Measurements from ENCODE around the gene GALNT18.

Gene GALNT18

DNA sequence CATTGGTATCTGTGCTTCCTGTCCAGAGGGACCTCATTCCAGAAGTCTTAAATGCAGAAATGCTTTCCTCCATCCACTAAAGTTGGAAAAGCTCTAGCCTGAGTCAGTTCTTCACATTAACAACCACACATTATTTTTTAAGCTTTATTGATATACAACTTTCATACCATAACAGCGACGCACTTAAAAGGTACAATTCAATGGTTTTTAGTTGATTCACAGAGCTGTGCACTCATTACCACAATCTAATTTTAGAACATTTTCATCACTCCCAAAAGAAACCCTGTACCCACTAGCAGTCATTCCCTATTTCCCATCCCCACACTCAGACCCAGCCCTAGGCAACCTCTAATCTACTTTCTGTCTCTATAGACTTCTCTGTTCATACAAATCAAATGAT lies 27.6 kb downstream of the GALNT18 start:
- no peak for TF ChIP-seq CTCF (conservative IDR thresholded peaks at IDR 0.05; ENCODE audit: low read depth, low read length)
- H3K4me3 ChIP-seq (ENCODE audit: low read depth, low read length) = no peak overlapping the region
- no peak for DNase-seq (ENCODE audit: low read depth)

DNA sequence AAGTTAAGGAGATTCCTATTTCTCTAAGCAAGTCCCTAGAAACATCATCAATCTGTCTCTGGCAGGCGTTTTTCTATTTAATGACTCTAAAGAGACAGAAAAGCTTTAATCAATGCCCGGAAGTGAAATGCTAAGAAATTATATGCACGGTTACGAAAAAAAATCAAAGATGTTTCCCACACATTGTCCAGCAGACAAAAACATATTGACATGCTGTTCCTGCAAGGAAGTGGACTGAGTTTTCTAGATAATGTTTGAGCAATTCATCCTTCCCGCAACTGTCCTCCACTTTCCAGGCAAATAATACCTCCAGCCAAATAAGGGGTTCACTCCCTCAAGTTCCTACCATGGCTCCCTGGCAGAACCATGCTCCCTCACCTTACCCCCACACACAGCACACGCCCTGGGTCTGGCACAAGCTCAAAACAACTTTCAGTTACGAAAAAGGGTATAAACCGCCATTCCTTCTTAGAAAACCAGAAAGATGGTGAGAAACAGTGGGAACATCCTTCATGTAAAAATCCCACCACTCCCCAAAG lies 29.6 kb downstream of the GALNT18 start:
- no peak overlapping the region for H3K4me3 ChIP-seq (ENCODE audit: low read depth, low read length)
- no peak for DNase-seq (ENCODE audit: low read depth)
- TF ChIP-seq CTCF (conservative IDR thresholded peaks at IDR 0.05; ENCODE audit: low read depth, low read length) = no peak

DNA sequence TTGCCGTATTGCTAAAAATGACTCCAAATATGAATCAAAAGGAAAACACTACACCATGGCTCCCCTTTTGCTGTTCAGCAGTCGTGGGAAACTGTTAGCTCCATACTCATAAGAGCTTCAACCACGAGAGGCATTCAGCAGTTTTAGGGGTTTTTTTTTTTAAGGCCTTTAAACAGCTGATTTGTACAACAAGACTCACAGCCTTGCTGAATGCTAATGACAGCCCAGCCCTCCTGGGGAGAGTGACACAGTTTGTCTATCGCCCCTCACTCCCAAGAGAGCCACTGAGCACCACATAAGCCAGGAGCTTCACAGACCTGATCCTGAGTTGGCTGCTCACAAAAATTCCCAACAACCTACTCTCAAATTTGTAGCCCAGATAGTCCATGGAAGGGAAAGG lies 32.4 kb downstream of the GALNT18 start:
- no peak for TF ChIP-seq CTCF (conservative IDR thresholded peaks at IDR 0.05; ENCODE audit: low read depth, low read length)
- H3K4me3 ChIP-seq (ENCODE audit: low read depth, low read length) = no peak overlapping the region
- no peak for DNase-seq (ENCODE audit: low read depth)

GRCh38 chr11:11588891-11589290 lies 32.9 kb downstream of the GALNT18 start:
- TF ChIP-seq CTCF (conservative IDR thresholded peaks at IDR 0.05; ENCODE audit: low read depth, low read length) = no peak
- no peak overlapping the region for H3K4me3 ChIP-seq (ENCODE audit: low read depth, low read length)
- DNase-seq (ENCODE audit: low read depth) = no peak

DNA sequence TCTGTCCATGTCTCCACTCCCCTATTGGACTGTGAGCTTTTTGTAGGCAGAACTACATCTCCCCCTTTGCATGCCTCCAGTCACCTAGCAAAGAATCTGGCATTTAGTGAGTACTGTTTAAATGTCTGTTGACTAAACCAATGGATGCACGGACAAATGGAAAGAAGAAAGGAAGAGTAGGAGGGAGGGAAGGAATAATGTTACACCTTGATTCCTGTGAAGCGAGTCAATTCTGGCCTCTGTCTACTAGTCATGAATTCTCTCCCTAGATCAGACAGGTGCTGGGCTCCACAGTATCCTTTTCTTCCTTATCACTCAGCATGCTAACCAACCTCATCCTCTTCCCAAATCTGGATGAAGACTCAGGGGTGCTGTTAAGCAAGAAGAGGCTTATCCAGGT lies 33.6 kb downstream of the GALNT18 start:
- no peak overlapping the region for H3K4me3 ChIP-seq (ENCODE audit: low read depth, low read length)
- DNase-seq (ENCODE audit: low read depth) = no peak
- TF ChIP-seq CTCF (conservative IDR thresholded peaks at IDR 0.05; ENCODE audit: low read depth, low read length) = no peak

DNA sequence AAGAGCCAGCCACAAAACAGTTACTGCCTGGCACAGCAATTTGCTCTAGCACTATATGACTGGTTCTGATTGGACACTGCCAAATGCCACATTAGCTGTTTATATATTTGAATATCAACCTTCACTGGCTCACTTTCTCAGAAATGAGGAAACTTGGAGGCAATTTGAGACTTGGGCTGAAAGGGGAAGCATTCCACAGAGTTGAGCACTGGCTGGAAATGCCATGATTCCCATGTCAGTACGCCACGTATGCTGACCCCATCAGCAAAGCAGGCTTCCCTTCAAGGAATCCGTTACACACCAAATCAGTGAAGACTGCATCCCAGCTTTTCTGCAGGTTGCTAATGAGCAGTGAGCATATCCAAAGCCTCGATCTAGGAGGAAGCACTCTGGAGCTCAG lies 34.7 kb downstream of the GALNT18 start:
- H3K4me3 ChIP-seq (ENCODE audit: low read depth, low read length) = no peak overlapping the region
- DNase-seq (ENCODE audit: low read depth) = no peak
- no peak for TF ChIP-seq CTCF (conservative IDR thresholded peaks at IDR 0.05; ENCODE audit: low read depth, low read length)

DNA sequence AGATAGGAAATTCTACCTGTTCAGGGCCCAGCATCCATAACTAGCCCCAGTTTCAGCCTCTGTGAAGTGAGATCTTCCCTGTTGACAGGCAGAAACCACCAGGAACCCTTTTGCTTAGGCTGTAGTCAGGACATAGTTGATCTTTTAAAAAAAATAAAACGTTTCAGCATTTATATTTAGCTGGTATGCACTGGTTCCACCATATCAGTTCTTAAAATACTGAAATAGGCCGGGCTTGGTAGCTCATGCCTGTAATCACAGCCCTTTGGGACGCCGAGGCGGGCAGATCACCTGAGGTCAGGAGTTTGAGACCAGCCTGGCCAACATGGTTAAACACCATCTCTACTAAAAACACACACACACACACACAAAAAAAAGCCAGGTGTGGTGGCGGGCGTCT lies 35.3 kb downstream of the GALNT18 start:
- TF ChIP-seq CTCF (conservative IDR thresholded peaks at IDR 0.05; ENCODE audit: low read depth, low read length) = no peak
- H3K4me3 ChIP-seq (ENCODE audit: low read depth, low read length) = no peak overlapping the region
- no peak for DNase-seq (ENCODE audit: low read depth)
